GM18858 (cell line): ENCODE measurements around the gene PRKCSH.

ENCODE experiments used
- ATAC-seq: cut with Tn5 transposase; IDR thresholded peaks from one replicate; pipeline ENCODE4 v1.9.1; 2021; ENCODE audit not compliant: unreplicated experiment

PRKCSH gene

DNA sequence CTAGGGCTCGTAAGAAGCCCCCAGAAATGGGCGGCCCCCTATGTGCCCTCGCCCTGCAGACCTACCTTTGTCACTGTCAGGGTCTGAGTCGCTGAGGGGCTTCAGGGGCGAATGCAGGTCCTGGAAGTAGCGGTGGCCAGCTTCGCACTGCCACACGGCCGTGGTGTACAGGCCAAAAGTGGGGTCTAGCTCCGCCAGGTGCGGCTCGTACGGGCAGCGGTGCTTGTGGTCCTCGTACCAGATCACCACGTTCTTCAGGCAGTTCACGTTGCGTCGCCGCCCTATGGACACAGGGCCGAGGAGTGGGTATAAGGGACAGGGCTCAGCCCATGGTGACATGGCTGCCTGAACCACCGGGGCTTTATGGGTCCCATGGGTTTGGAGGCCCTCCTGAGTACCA, 60.5 kb downstream of the PRKCSH start:
- ATAC-seq = no peak

DNA sequence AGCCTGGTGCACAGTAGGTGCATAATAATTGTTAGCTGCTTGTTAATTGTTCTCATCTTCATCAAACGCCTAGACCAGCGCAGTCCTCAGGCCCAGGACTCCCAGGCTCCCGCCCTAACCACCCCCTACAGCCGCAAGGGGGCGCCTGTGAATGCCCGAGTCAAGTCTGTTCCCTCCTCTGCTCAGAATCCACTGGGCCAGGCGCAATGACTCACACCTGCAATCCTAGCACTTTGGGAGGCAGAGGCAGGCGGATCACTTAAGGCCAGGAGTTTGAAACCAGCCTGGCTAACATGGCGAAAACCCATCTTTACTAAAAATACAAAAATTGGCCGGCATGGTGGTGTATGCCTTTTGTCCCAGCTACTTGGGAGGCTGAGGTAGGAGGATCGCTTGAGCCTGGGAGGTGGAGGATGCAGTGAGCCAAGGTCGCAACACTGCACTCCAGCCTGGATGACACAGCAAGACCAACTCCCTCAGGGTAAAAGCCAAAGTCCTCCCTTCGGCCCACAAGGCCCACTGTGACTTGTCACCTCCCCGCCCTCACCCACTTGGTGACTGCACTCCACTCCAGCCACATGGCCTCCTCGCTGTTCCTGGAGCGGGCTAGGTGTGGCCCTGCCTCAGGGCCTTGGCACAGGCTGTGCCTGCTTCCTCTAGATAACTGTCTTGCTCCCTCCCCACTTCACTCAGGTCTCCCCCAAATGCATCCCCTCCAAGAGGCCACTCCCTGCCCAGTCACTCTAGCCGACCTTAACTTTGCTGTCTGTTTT, 61.1 kb downstream of the PRKCSH start:
- no peak for ATAC-seq

DNA sequence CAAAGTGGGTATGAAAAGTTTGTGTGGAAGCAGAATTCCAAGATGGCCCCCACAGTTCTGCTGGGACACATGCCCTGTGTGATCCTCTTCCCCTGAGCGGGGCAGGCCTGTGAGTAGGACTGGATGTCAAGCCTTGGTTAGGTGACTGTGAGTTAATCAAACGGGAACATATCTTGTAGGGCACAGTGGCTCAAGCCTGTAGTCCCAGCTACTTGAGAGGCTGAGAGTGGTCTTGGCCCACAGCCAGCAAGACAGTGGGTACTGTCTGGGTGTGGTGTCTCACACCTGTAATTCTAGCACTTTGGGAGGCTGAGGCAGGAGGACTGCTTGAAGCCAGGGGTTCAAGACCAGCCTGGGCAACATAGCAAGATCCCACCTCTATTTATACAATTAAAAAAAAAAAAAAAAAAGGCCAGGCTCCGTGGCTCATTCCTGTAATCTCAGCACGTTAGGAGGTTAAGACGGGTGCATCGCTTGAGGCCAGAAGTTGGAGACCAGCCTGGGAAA, 63.8 kb downstream of the PRKCSH start:
- ATAC-seq = no peak

DNA sequence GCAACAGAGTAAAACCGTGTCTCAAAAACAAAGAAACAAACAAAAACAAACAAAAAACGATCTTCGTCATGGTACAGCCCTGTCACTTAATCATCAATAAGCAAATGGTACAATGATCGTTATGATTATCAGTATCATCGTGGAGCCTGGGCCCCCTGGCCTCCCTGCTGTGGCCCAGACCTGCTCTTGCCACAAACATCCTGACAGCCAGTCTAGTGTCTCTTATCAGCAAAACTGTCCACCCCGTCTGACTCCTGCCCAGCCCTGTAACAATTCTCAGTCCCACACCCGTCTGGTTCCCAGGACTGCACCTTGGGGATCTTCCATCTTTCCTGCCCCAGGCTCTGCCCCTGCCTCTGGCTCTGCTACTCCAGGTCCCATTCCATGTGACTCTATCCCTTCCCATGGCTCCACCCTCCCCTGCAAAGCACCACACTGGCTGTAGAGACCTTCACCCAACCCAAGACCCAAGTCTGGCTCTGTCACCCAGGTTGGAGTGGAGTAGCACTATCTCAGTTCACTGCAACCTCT, 64.5 kb downstream of the PRKCSH start:
- ATAC-seq = no peak
